K562 treated with DMSO at 1 percent for 24 hours (cell line): ENCODE data around the gene UHRF2. TPM values are rescaled to one million over a fixed set of nuclear protein-coding genes. Genes with fewer than 3 reads are reported as not detected.

ENCODE experiments used
- total RNA-seq: library from RNA; unstranded; fragments of 300-600 nt; gene quantifications from 2 replicates; pipeline ENCODE4 v1.2.3, GENCODE V29; 2022; ENCODE audit warnings: low read depth; ENCODE audit not compliant: insufficient read depth

Gene UHRF2
- 6.9 and 7.9 TPM in 2 replicates for total RNA-seq

DNA sequence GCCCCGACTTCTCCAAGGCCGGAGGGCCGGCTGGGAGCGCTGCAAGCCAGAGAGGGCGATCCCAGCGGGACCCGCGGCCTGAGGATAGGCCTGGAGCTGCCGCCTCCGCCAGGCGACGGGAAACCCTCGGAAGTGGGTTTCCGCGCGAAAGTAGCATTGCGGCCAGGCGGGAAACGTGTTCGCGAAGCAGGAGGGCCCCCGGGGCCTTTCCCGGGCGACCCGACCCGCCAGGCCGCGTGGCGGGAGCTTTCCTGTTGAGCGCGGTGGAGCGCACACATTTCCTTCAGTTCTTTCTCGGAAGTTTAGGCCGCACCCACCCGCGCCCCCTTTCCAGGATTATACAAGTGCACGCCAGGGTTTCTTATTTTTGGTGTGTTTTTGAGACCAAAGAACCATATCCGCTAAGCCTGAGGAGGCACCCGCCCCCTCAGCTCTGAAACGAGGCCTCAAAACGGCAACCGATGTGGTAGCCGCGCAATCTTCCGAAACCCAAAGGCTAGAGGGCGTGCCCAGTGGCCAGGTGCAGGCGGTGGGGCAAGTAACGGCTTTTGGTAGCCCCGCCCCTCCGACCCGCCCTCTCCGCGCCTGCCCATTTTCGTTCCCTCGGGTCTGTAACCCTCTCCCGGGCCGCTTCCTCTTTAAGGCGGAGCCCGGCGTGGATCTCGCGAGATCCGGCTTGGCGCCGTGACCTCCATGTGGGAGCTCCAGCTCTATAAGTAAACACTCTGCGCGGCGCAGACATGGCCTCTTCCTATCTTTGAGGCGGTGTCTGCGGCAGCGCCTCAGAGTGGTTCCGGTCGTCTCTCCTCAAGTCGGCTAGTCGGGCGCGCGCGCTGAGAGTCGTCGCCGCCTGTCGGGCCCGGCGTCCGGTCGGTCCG is at the start of gene UHRF2:
Gene UHRF2 (plus strand): TSS at position 713 of the 878 bp plus-strand sequence. CDS start 292 bp downstream, outside the sequence.

Other genes with a start within 250 kb of the UHRF2 start
- gene IL33, start 197.4 kb upstream of the UHRF2 start, total RNA-seq: not detected in 2 replicates
- gene TPD52L3, start 84.8 kb upstream of the UHRF2 start, total RNA-seq: not detected in 2 replicates
- not detected in 2 replicates for gene GLDC, start 232.5 kb downstream of the UHRF2 start, total RNA-seq